ENCODE measurements around the gene MYH3. TPM values are rescaled to one million over a fixed set of nuclear protein-coding genes. Genes with fewer than 3 reads are reported as not detected.

MYH3 gene
- polyA plus RNA-seq, 4 donors, result 2.0 to 40.0 (median 14.8) TPM

Other genes with a start within 250 kb of the MYH3 start
- 1 to 10 TPM in 1 of 4 donors, not detected in 3; 5.0 TPM for gene MYH8, start 235.4 kb downstream of the MYH3 start, polyA plus RNA-seq
- gene MYH4, start 187.8 kb downstream of the MYH3 start, polyA plus RNA-seq, result under 1 TPM in 2 of 4 donors, not detected in 2; 0.01 to 0.55 TPM
- gene MYH1, start 138.8 kb downstream of the MYH3 start, polyA plus RNA-seq, result under 1 TPM; under 0.01 to 0.27 (median 0.13) TPM
- gene MYH2, start 107.7 kb downstream of the MYH3 start, polyA plus RNA-seq, result under 1 TPM in 3 of 4 donors, not detected in 1; 0.12 to 0.89 (median 0.27) TPM
- 10 to 100 TPM; 15.7 to 43.5 (median 24.8) TPM for gene SCO1, start 40.2 kb upstream of the MYH3 start, polyA plus RNA-seq
- gene ADPRM, start 40.3 kb upstream of the MYH3 start, polyA plus RNA-seq, result 10 to 100 TPM in 3 of 4 donors, 1 to 10 TPM in 1; 7.2 to 21.8 (median 16.1) TPM
- 10 to 100 TPM; 12.4 to 61.3 (median 43.5) TPM for gene TMEM220, start 72.7 kb upstream of the MYH3 start, polyA plus RNA-seq
- gene TMEM238L, start 146.8 kb upstream of the MYH3 start, polyA plus RNA-seq, result 10 to 100 TPM in 3 of 4 donors, 1 to 10 TPM in 1; 6.0 to 26.8 (median 20.6) TPM
- gene PIRT, start 180.8 kb upstream of the MYH3 start, polyA plus RNA-seq, result 10 to 100 TPM in 1 of 4 donors, 1 to 10 TPM in 1, not detected in 2; 1.2 to 10.8 TPM

All from small intestine (tissue), 4 donors.